T-helper 1 cell (primary cell): Measurements from ENCODE around the gene URI1.

Source experiments
- DNase-seq, 5 donors: peaks; one replicate each; pipeline ENCODE4 v3.0.0-alpha.2; 2012 to 2020

Gene URI1

DNA sequence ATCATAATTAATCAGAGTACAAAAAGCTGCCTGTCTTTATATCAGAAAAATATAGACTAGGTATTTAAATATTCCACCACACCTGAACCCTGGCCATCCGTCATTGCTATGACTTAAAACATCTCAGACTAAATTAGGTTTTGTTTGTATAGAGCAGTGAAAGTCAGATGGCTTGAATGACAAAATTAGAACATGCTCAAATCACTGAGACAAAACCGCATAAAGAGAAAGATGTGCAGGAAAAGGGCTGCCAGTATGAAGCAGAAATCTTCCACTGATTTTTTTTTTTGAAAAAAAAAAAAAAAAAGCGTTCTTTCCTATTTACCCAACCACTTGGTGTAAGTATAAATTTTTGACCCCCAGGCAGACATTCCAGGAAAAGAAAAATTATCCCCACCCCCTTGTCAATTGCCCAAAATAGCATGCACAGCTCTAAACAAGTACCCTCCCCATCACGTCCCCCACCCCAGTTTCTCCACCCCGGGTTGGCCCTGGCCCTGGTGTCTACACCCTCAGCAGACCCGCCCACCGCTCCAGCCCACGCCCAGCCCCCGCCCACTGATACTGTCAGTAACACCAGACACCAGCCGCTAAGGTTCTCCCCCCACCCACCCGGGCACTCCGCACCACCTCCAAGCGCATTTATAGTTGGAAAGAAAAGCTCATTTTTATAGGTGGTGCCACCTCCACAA, 118.6 kb downstream of the URI1 start:
- no peak for DNase-seq

DNA sequence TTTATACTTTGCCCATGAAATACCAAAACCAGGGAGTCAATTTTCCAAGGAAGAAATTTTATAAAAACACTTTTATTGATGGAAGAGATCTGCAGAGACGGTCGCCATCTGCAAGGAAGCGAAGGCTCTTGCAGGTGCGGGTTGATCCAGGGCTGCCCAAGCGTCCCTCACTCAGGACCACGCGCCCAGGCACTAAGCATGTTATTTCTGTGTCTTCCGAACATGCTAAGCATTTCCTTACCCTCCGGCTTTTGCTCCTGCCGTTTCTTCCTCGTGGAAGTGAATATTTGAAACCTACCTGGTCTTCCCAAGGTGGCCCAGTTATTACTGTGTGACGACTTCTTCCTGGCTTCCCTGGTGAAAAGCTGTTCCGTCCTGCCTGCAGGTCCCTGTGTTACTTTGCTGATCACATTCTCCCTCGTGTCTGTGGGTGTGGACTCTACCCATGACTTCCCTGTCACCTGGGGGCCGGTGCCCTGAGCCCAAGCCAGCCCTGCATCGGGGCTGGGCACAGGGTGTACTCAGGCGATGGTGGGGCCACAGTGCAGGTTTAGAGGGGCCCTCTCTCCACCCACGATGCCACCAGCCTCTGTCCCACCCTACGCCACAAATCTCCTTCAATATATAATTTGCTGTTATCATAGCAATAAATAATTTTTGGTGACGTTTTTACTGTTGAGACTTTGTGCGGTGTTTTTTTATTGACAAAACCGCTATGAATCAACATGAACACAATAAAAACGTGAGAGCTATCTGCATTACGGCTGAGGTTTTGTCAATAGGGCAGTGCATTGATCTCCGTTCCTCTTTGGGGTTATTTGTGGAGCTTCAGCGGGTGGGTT, 119.4 kb downstream of the URI1 start:
- no peak for DNase-seq

DNA sequence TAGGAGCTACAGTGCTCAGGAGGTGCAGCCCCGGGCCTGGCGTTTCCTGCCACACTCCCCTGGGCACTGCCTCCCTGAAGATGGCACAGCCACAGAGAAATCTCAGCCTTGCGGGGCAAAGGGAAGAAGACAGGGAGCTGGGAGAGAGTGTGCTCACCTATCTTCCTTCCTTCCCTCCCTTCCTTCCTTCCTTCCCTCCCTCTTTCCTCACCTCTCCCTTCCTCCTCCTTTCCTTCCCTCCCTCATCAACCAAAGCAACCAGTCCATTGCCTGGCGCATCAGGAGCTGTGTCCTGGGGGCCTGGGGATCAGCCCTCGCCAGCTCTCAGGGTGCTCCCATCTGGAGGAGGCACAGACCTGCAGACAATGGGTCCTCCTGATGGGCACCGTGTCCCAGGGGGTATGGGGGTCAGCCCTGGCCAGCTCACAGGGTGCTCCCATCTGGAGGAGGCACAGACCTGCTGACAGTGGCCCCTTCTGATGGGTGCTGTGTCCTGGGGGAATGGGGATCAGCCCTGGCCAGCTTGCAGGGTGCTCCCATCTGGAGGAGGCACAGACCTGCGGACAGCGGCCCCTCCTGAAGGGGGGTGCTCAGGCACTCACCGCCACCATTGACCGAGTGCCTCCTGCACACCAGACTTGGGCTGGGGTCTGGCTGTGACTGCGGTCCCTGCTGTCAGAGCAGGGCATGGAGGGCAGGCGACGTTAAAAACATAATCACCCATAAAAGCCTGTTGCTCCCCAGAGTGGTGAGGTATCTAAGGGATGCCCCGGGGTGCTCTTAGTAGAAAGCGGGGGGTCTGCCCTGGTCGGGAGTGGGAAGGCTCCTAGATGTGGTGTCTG, 120.2 kb downstream of the URI1 start:
- no peak for DNase-seq

DNA sequence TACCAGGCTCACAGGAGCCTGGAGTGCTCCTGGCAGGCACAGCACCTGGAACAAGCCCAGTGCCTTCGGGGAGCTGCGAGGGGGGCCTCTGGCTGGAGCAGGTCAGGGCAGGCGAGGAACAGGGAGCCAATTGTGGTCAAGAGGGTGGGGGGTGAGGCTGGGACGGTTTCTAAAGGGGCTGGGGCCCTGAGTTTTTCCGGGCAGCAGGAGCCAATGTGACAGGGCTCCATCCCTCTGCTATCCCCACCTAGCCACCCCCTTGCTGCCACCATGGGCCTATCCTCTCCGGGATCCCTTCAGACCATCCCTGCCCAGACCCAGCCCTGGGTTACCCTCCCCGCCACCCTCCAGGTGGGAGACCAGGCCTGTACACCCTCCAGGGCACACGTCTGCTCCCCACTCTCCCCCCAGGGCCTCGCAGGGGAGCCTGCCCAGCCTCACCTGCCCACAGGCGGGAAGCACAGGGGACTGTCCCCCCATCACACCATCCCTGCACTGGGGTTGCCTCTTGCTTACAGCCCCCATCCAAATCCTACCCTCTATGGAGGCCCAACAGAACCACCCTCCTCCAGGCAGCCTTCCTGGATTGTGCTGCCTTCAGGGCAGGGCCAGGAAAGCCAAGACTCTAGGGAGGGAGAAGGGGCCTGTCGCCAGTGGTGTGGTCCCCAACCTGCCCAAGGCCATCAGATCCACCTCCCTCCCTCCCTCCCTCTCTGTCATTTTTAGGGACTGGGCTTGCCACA, 121.0 kb downstream of the URI1 start:
- no peak for DNase-seq

DNA sequence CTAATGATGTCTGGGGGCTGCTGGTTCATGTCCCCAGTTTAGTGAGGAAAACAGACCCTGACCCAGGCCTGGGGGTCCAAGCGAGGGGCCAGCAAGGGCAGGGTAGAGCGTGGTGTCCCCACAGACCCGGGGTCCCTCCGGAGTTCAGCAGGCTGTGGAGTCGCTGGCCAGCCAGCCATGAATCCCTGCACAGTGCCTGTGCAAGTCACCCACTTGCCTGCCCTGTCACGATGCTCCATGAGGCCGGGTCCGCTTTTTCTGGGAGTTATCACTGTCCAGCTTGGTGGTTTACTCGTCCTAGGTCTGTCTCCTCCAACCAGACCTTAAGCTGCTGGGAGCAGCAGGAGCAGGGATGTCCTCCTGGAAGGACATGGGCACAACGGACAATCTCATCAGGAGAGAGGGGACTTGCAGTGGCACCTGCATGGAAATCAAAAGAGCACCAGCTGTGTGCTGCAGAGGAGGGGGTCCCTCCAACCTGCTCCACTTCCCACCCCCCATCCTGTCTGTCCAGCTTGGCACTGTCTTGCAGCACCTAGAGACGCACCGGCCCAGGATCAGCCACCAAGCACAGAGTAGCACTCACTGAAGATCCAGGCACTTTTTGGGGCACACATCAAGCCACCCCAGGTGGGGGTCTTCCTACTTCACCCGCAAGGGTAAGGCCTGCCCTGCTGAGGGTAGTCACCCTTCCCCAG, 121.8 kb downstream of the URI1 start:
- no peak for DNase-seq

DNA sequence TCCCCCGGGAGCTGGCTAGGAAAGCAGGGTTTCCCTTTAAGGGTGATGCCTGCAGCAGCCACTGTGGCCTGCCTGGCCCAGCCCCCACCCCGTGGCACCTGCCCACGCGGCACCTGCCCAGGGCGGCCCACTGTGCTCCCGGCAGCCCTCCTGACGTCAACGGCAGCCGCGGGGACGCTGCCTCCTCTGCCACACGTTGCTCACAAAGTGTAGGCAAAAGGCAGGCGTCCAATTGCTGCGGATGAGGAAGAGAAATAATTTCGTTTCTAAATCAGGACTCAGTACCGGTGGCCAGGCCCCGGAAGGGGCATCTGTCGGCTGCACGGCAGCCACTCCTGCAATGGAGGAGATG, 122.3 kb downstream of the URI1 start:
- DNase-seq, result no peak

DNA sequence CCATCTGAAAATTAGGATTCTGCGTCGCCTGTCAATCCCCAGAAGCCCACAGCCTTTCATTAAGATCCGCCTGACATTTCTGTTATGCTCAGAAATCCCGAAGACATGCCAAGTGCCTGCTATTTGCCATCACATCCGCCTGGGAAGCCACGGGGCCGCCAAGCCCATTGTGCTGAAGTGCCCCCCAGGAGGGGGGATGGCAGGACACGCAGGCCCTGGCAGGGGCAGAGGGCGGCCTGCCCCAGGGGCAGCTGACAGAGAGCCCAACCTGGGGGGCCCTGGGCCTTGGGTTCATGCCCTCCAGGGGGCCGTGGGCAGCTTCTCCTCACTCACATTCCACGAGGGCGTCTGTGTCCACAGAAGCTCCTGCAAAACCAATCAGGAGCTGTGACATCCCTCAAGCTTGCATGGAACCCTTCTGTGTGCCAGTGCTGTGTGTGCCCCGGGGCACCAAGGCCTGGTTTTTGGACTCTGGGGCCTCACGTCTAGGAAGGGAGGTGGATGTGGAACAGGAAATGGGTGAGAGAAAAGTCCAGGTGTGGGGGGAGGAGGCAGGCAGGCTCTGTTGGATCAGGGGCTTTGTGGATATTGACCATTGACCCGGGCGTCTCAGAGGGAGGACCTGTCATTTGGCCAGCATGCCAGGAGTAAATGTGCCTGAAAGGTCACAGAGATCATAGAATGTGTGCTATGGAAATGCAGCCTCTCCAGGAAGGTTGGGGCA, 122.9 kb downstream of the URI1 start:
- no peak for DNase-seq

DNA sequence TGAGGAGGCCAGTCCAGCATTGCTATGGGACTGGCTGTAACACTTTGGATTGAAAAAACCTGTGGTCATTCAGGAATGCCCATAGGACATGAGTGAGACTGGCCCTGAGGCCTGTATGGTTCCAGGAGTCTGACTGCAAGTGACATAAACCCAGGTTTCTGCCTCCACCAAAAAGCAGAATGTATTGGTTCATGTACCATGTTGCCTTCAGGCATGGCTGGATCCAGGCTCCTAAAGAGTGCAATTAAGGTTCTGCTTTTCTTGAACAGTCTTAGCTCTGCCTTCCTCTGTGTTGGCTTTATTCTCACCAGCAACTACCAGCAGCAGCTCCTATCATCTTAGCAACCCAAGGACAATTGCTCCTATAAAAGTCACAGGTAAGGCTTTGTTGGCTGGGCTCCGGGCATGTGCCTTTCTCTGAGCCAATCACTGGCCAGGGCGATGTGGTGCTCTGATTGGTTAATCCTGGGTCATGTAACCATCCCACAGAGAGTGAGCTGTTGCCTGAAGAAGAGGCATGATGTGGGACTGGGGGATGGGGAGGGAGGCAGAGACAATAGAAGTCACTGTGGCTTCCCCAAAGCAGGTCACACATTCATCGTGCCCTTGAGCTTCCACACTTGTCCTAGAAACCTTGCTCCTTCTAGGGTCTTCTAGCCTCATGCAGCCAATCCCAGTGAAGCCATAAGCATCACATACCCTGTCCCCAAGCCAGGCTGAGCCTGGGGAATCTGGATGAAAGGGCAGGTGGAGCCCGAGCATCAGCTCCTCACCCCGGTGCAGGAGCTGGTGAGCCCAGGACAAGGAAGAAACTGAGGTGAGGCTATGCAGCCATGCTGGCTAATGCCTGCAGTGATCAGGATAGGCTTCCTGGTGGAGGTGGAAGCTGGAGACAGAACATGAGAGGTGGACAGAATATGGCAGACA, 123.9 kb downstream of the URI1 start:
- DNase-seq, result no peak
